Tongue (tissue), 2 donors: ENCODE results near the gene VWA7. TPM values are rescaled to one million over a fixed set of nuclear protein-coding genes. Genes with fewer than 3 reads are reported as not detected.
"Not testable (repeated sequence)": the region's sequence is repeated elsewhere in the genome, so short reads cannot be mapped to it uniquely, and the experiment has no call there.

Experiments
- DNase-seq: peaks from one replicate; pipeline ENCODE4 v3.0.0-alpha.2; 2015
- total RNA-seq: library from RNA; depleted of rRNA; stranded (reverse); fragments of >200 nt; gene quantifications from one replicate; pipeline ENCODE4 v1.2.3, GENCODE V29; 2014

The VWA7 gene
- total RNA-seq, result 2.3 TPM

- DNase-seq, result peak; percentile 65
Observed at GRCh38 chr6:31776989-31777666, at the start of gene VWA7. Gene VWA7 (minus strand): TSS chr6:31777328. CDS start chr6:31776779, 549 bp downstream.

GRCh38 chr6:31826793-31827285 lies 49.7 kb upstream of the VWA7 start:
- peak; percentile 94 for DNase-seq

- no peak for DNase-seq
Observed at GRCh38 chr6:31825553-31825952, 48.4 kb upstream of the VWA7 start.

GRCh38 chr6:31823592-31824196 lies 46.6 kb upstream of the VWA7 start:
- DNase-seq, result not testable (repeated sequence)

GRCh38 chr6:31822036-31822821 lies 45.1 kb upstream of the VWA7 start:
- DNase-seq, result peak; percentile 78

- peak; percentile 65 for DNase-seq
Observed at GRCh38 chr6:31821301-31822035, 44.3 kb upstream of the VWA7 start.

- DNase-seq, result not testable (repeated sequence)
Observed at GRCh38 chr6:31820399-31820798, 43.3 kb upstream of the VWA7 start.

GRCh38 chr6:31819871-31820299 lies 42.8 kb upstream of the VWA7 start:
- DNase-seq, result no peak

- not testable (repeated sequence) for DNase-seq
Observed at GRCh38 chr6:31817929-31818511, 40.9 kb upstream of the VWA7 start.

- not testable (repeated sequence) for DNase-seq
Observed at GRCh38 chr6:31817133-31817928, 40.2 kb upstream of the VWA7 start.

GRCh38 chr6:31815025-31815838 lies 38.1 kb upstream of the VWA7 start, which contains the start of the genes HSPA1A and HSPA1L:
Gene HSPA1A (plus strand): TSS chr6:31815543. CDS start chr6:31815757, 214 bp downstream.
Gene HSPA1L (minus strand): TSS chr6:31815283. CDS start chr6:31811972, 3,311 bp downstream.
- peak; percentile 98 for DNase-seq

- DNase-seq, result peak; percentile 99
Observed at GRCh38 chr6:31814677-31815024, 37.5 kb upstream of the VWA7 start.

GRCh38 chr6:31813465-31813849 lies 36.3 kb upstream of the VWA7 start:
- no peak for DNase-seq

GRCh38 chr6:31811645-31812044 lies 34.5 kb upstream of the VWA7 start:
- DNase-seq, result no peak

GRCh38 chr6:31808599-31808998 lies 31.5 kb upstream of the VWA7 start:
- not testable (repeated sequence) for DNase-seq

GRCh38 chr6:31806470-31807272 lies 29.5 kb upstream of the VWA7 start, which contains the start of gene LSM2:
Gene LSM2 (minus strand): TSS chr6:31806966. CDS start chr6:31806757, 209 bp downstream.
- peak; percentile 99 for DNase-seq

- DNase-seq, result no peak
Observed at GRCh38 chr6:31805939-31806469, 28.9 kb upstream of the VWA7 start.
